Psoas muscle (tissue), 8 donors: ENCODE results near the gene UBE2QL1. TPM values are rescaled to one million over a fixed set of nuclear protein-coding genes. Genes with fewer than 3 reads are reported as not detected.

ENCODE experiments used
- ATAC-seq, 4 donors: fragments of 200-7000 bp; cut with Tn5 transposase; one replicate each; pipeline ENCODE4 v1.9.1; 2020; ENCODE audit warnings: moderate library complexity in 3 of 4, mild to moderate bottlenecking in 2 of 4
- DNase-seq, 2 donors: peaks; one replicate each; pipeline ENCODE4 v3.0.0-alpha.2; 2020
- H3K27ac ChIP-seq: fragments of 200-600 bp; one replicate; pipeline ENCODE4 v1.8.0; 2022
- H3K27me3 ChIP-seq, 3 donors: fragments of 200-600 bp in 1 of 3; one replicate each; pipeline versions ENCODE4 v1.6.1 to v1.8.0; 2013 to 2022; ENCODE audit warnings: low read length in 2 of 3, mild to moderate bottlenecking in 2 of 3, moderate library complexity in 1 of 3; ENCODE audit not compliant: insufficient read depth in 3 of 3
- H3K36me3 ChIP-seq, 2 donors: fragments of 200-600 bp in 1 of 2; one replicate each; pipeline versions ENCODE4 v1.6.1 to v1.8.0; 2013 to 2022; ENCODE audit warnings: low read depth in 1 of 2, mild to moderate bottlenecking in 1 of 2, moderate library complexity in 1 of 2; ENCODE audit not compliant: insufficient read depth in 1 of 2
- H3K4me1 ChIP-seq: fragments of 200-600 bp; one replicate; pipeline ENCODE4 v1.8.0; 2022
- H3K4me3 ChIP-seq: fragments of 200-600 bp; one replicate; pipeline ENCODE4 v1.8.0; 2022; ENCODE audit warnings: mild to moderate bottlenecking
- H3K9me3 ChIP-seq: fragments of 200-600 bp; one replicate; pipeline ENCODE4 v1.8.0; 2022
- WGBS, 3 donors: extraction: QIAGEN DNeasy Blood & Tissue Kit; methylation state at CpG; one replicate each; pipeline versions ENCODE4 v1.1.6 to v1.1.7; 2013; 5-methylcytosine and 5-hydroxymethylcytosine counted together
- intact Hi-C, 2 donors: fragments of 100-400 bp; cut with DNase I; formaldehyde crosslinking; loops; one replicate each; pipeline versions ENCODE4 v1.11.0 to v1.14.2; 2022
- polyA plus RNA-seq, 3 donors: library from polyadenylated mRNA; stranded (reverse); fragments of 200-250 nt; gene quantifications; one replicate each; pipeline ENCODE4 v1.2.3, GENCODE V29; 2013
- total RNA-seq, 4 donors: library from RNA; stranded (reverse); fragmentation: NEBNext Ultra II Directional in 2 of 4; extraction: Animal tissue kit (Norgen Biotek cat#: 25700) in 2 of 4; gene quantifications; one replicate each; pipeline versions ENCODE4 v1.2.1 to v1.2.4, GENCODE V29; 2021 to 2023
- TF ChIP-seq, protein P1 (sequence below): fragments of 200-600 bp; IDR thresholded peaks from one replicate; pipeline ENCODE4 v1.8.0; 2022; ENCODE audit warnings: antibody characterized with exemption
- donor health status: healthy with polysubstance abuse.
- donor health status: DM: no; HTN: no; CAD: no; lungs with moderate emphysema.
- donor health status: Bipolar disorder and iron deficiency.
- donor health status: healthy.
- donor health status: DM: yes; HTN: yes; CAD: no.
- donor health status: DM: no; HTN: no; CAD: no.
- donor health status: DM: no; HTN: no; CAD: no.
- donor health status: DM: yes; HTN: yes; CAD: no.

The UBE2QL1 gene
- total and polyA plus RNA-seq, 7 donors = 3.2 to 96.2 (median 20.9) TPM

DNA sequence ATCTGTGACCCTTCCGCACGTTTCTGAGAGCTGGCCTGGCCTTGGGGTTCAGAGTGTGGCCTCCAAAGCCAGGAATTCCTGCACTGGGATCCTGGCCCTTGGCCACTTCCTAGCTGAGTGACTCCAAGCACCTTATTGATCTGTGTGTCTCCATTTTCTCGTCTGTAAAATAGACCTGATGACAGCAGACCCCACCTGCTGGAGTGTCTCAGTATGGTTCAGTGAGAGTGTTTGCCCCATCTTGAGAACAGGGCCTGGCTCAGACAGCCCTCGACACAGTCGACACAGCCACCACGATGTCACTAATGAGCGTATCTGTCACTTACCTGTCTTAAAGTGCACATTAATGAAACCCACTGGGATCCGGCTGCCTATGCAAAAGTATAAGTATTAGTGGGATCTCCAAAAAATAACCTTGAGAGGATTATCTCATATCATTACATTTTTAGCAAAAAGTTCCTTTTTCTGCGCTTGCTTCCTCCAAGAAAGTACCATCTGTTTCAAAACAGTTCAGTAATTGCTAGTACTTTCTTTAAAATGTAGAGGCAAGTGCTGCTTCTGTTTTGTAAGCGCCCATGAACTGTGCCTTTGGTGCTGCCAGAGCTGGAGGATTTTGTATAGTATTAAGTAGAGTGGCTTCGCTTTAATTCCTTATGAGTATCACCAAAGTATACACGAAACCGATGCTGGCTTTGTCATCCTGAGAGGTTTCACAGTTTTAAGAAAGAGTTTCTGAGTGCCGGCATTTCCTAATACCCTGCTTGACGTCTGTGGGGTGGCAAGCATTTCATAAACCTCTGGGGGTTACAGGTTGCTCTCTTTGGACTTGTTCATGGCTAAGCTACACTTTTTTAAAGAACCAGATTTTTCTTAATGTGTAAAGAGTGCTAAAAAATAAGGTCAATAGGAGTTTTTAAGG, 31.7 kb downstream of the UBE2QL1 start:
- H3K27ac ChIP-seq = no peak overlapping the region
- H3K4me1 ChIP-seq = peaks cover 26% of the 10 kb centered on the region
- no peaks in the 10 kb centered on the region for H3K36me3 ChIP-seq
- H3K27me3 ChIP-seq = no peaks in the 10 kb centered on the region
- ATAC-seq = no peak
- H3K9me3 ChIP-seq = no peaks in the 10 kb centered on the region
- intact Hi-C loops = no loop called here
- no peak overlapping the region for H3K4me3 ChIP-seq
- WGBS, 3 donors = 79 to 81% (median 80%) methylated on average over 15 of the region's 15 CpGs
- DNase-seq = no peak
- TF ChIP-seq, protein P1, sequence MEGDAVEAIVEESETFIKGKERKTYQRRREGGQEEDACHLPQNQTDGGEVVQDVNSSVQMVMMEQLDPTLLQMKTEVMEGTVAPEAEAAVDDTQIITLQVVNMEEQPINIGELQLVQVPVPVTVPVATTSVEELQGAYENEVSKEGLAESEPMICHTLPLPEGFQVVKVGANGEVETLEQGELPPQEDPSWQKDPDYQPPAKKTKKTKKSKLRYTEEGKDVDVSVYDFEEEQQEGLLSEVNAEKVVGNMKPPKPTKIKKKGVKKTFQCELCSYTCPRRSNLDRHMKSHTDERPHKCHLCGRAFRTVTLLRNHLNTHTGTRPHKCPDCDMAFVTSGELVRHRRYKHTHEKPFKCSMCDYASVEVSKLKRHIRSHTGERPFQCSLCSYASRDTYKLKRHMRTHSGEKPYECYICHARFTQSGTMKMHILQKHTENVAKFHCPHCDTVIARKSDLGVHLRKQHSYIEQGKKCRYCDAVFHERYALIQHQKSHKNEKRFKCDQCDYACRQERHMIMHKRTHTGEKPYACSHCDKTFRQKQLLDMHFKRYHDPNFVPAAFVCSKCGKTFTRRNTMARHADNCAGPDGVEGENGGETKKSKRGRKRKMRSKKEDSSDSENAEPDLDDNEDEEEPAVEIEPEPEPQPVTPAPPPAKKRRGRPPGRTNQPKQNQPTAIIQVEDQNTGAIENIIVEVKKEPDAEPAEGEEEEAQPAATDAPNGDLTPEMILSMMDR = no peak

DNA sequence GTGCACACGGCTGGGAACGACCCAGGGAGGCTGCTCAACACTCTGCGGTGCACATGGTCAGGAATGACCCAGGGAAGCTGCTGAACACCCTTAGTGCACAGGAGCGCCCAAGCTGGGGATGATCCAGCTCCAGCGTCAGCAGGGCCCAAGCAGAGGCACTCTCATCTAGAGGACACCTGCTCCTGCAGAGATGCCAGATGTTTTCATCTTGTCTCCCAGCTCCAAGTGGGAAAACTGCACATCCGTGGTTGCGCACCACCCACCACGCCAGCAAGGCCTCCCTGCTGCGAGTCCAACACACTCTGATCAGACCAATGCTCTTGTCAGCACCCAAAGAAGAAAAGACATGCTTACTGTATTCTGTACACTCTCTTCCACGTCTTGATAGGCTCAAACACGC, 34.1 kb downstream of the UBE2QL1 start:
- H3K4me1 ChIP-seq = peaks cover 5% of the 10 kb centered on the region
- TF ChIP-seq, protein P1 = no peak
- H3K27me3 ChIP-seq = no peaks in the 10 kb centered on the region
- DNase-seq (no peak), ATAC-seq (peak in 2 of 4 donors; percentile 22 to 23)
- intact Hi-C loops = no loop called here
- H3K36me3 ChIP-seq = peaks cover 0 to 2% of the 10 kb centered on the region in 2 donors
- H3K9me3 ChIP-seq = no peaks in the 10 kb centered on the region
- H3K4me3 ChIP-seq = no peak overlapping the region
- H3K27ac ChIP-seq = no peak overlapping the region
- WGBS, 3 donors = 81 to 88% (median 86%) methylated on average over 11 of the region's 11 CpGs

DNA sequence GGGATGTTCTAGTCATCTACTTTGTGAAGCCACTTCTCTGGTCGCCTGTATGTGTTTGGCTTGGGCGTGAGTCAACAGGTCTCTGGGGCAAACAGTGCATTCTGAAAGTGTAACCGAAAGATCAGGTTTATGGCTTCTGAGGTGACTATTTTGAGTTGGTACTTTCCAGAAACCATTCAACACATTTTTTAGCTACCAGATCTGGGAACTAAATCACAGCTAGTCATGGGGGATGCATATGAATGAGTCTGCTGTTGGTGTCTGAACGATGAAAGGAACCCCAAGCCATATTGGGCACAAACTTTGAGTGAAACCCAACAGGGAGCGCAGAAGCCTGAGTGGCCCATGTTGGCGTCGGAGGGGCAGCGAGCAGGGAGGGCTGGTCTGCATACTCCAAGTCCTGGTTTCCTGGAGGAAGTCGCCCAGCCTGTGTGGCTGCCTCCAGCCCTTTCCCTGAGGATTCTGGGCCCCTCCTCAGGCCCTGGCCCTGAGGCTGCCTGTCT, 35.3 kb downstream of the UBE2QL1 start:
- peaks cover 0 to 2% of the 10 kb centered on the region in 2 donors for H3K36me3 ChIP-seq
- intact Hi-C loops = no loop called here
- no peaks in the 10 kb centered on the region for H3K27me3 ChIP-seq
- 84 to 92% (median 84%) methylated on average over 9 of the region's 9 CpGs for WGBS, 3 donors
- H3K4me1 ChIP-seq = no peaks in the 10 kb centered on the region
- no peaks in the 10 kb centered on the region for H3K9me3 ChIP-seq
- TF ChIP-seq, protein P1 = no peak
- DNase-seq = no peak
- no peak overlapping the region for H3K27ac ChIP-seq
- H3K4me3 ChIP-seq = no peak overlapping the region
- ATAC-seq = no peak

DNA sequence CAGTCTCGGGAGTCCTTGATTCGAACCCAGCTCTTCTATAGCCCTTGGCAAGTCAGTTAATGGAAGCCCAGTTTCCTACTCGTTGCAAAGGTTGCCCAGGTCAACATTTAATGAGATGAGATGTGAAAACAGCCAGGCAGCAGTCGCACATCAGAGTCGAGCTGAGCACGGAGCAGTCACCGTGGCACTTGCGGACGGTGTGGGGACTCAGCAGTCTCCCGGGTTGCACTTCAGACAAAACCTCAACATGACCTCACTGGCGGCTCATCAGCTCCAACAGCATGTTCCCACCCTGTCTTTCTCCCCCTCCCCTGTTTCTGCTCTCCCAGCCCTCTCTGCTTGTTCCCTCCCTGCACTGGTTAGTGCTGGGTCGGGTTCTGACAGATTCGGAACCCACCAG, 35.8 kb downstream of the UBE2QL1 start:
- intact Hi-C loops = no loop called here
- Histone ChIP-seq H3K4me3 (no peak overlapping the region), H3K27ac (no peak overlapping the region), H3K9me3 (no peaks in the 10 kb centered on the region), H3K27me3 (no peaks in the 10 kb centered on the region), H3K4me1 (peaks cover under 1% of the 10 kb centered on the region), H3K36me3 (peaks cover 0 to 2% of the 10 kb centered on the region in 2 donors)
- ATAC-seq = no peak
- DNase-seq = no peak
- 81 to 85% (median 84%) methylated on average over 13 of the region's 13 CpGs for WGBS, 3 donors
- TF ChIP-seq, protein P1 = no peak
